Effector memory CD4-positive, alpha-beta T cell (primary cell): ENCODE data around the gene SCN1B.
"Not testable (repeated sequence)": the region's sequence is repeated elsewhere in the genome, so short reads cannot be mapped to it uniquely, and the experiment has no call there.

Experiments
- DNase-seq, 3 donors: peaks; one replicate each; pipeline ENCODE4 v3.0.0-alpha.2; 2020
- H3K27ac ChIP-seq: 2 replicates; pipeline ENCODE4 v1.7.0; 2013; ENCODE audit warnings: mild to moderate bottlenecking, low read length, moderate library complexity; ENCODE audit not compliant: insufficient read depth, poor library complexity, severe bottlenecking
- H3K27me3 ChIP-seq: replicated peaks from 2 replicates; pipeline ENCODE4 v1.7.0; 2013; ENCODE audit warnings: mild to moderate bottlenecking, low read length; ENCODE audit not compliant: insufficient read depth, control insufficient read depth, poor library complexity, severe bottlenecking
- H3K36me3 ChIP-seq: 2 replicates; pipeline ENCODE4 v1.7.0; 2013; ENCODE audit warnings: mild to moderate bottlenecking, low read length, moderate library complexity; ENCODE audit not compliant: control insufficient read depth, insufficient read depth
- H3K4me1 ChIP-seq: 2 replicates; pipeline ENCODE4 v1.7.0; 2013; ENCODE audit warnings: low read length, mild to moderate bottlenecking; ENCODE audit not compliant: control insufficient read depth, insufficient read depth, poor library complexity, severe bottlenecking
- H3K4me3 ChIP-seq: 2 replicates; pipeline ENCODE4 v1.7.0; 2013; ENCODE audit warnings: low read length, low read depth, mild to moderate bottlenecking; ENCODE audit not compliant: insufficient read depth, poor library complexity, severe bottlenecking
- H3K9me3 ChIP-seq: 2 replicates; pipeline ENCODE4 v1.7.0; 2013; ENCODE audit warnings: mild to moderate bottlenecking, low read length, moderate library complexity; ENCODE audit not compliant: control insufficient read depth

Gene SCN1B

GRCh38 chr19:35044317-35045117 lies 14.2 kb downstream of the SCN1B start:
- Histone ChIP-seq H3K4me1 (peaks cover 20% of the 10 kb centered on the region), H3K4me3 (no peak overlapping the region)

GRCh38 chr19:35045667-35046300 lies 15.5 kb downstream of the SCN1B start:
- no peak for DNase-seq
- no peak overlapping the region for H3K4me3 ChIP-seq
- peaks cover 9% of the 10 kb centered on the region for H3K4me1 ChIP-seq
- no peaks in the 10 kb centered on the region for H3K9me3 ChIP-seq
- no peaks in the 10 kb centered on the region for H3K27me3 ChIP-seq
- no peaks in the 10 kb centered on the region for H3K36me3 ChIP-seq
- H3K27ac ChIP-seq = no peak overlapping the region

More at GRCh38 chr19:35044317-35045117, 14.2 kb downstream of the SCN1B start:
- Histone ChIP-seq H3K9me3 (no peaks in the 10 kb centered on the region), H3K27me3 (no peaks in the 10 kb centered on the region), H3K36me3 (no peaks in the 10 kb centered on the region), H3K27ac (no peak overlapping the region)
- peak; percentile 23 to 54 (median 34) for DNase-seq

- Histone ChIP-seq H3K9me3 (no peaks in the 10 kb centered on the region), H3K27ac (no peak overlapping the region), H3K4me1 (peaks cover 2% of the 10 kb centered on the region), H3K27me3 (no peaks in the 10 kb centered on the region), H3K36me3 (no peaks in the 10 kb centered on the region), H3K4me3 (no peak overlapping the region)
- no peak for DNase-seq
Observed at GRCh38 chr19:35046461-35046860, 16.2 kb downstream of the SCN1B start.

GRCh38 chr19:35048911-35049411 lies 18.7 kb downstream of the SCN1B start:
- H3K4me1 ChIP-seq = no peaks in the 10 kb centered on the region
- DNase-seq = no peak
- no peaks in the 10 kb centered on the region for H3K27me3 ChIP-seq
- no peak overlapping the region for H3K27ac ChIP-seq
- no peaks in the 10 kb centered on the region for H3K36me3 ChIP-seq
- H3K9me3 ChIP-seq = no peaks in the 10 kb centered on the region
- no peak overlapping the region for H3K4me3 ChIP-seq

- Histone ChIP-seq H3K27me3 (no peaks in the 10 kb centered on the region), H3K9me3 (no peaks in the 10 kb centered on the region), H3K36me3 (no peaks in the 10 kb centered on the region), H3K27ac (no peak overlapping the region), H3K4me3 (no peak overlapping the region), H3K4me1 (no peaks in the 10 kb centered on the region)
- no peak for DNase-seq
Observed at GRCh38 chr19:35049456-35049855, 19.2 kb downstream of the SCN1B start.

- H3K27ac ChIP-seq, H3K36me3 ChIP-seq, H3K4me1 ChIP-seq, H3K9me3 ChIP-seq, H3K4me3 ChIP-seq, H3K27me3 ChIP-seq, DNase-seq: not testable (repeated sequence)
Observed at GRCh38 chr19:35050662-35051061, 20.4 kb downstream of the SCN1B start.

- not testable (repeated sequence) for H3K4me3 ChIP-seq, H3K27me3 ChIP-seq, H3K4me1 ChIP-seq, DNase-seq, H3K36me3 ChIP-seq, H3K27ac ChIP-seq, H3K9me3 ChIP-seq
Observed at GRCh38 chr19:35051268-35051667, 21.0 kb downstream of the SCN1B start.

GRCh38 chr19:35051796-35052195 lies 21.5 kb downstream of the SCN1B start:
- H3K9me3 ChIP-seq = no peaks in the 10 kb centered on the region
- H3K36me3 ChIP-seq = no peaks in the 10 kb centered on the region
- DNase-seq = no peak
- no peak overlapping the region for H3K27ac ChIP-seq
- H3K27me3 ChIP-seq = no peaks in the 10 kb centered on the region
- no peaks in the 10 kb centered on the region for H3K4me1 ChIP-seq
- H3K4me3 ChIP-seq = no peak overlapping the region

- no peaks in the 10 kb centered on the region for H3K4me1 ChIP-seq
- H3K4me3 ChIP-seq = no peak overlapping the region
- no peaks in the 10 kb centered on the region for H3K9me3 ChIP-seq
- no peak overlapping the region for H3K27ac ChIP-seq
- H3K27me3 ChIP-seq = no peaks in the 10 kb centered on the region
- H3K36me3 ChIP-seq = no peaks in the 10 kb centered on the region
- no peak for DNase-seq
Observed at GRCh38 chr19:35052599-35053190, 22.4 kb downstream of the SCN1B start.
